Measurements from ENCODE around the gene RIMS4.
A peak's percentile ranks its signal among the peaks of the same experiment; 100 is the strongest.

RIMS4 gene

DNA sequence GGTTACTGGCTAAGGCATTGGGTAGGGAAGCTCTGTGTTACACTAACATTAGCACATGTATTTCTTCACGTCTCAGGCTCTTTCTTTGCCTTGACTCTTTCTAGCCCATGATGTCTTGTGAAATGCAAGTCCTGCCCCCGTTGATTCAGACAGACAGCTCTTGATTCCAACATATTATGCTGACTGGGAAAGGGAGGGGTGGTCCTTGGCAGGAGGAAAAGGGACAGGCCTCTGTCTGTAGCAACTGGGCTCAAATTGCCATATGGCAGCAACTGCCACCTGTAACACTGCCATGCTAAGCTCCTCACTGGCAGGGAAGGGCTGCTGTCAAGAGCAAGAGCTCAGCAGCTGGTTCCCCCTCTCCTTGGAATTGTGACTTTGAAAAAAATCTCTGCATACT is 70.4 kb downstream of the RIMS4 start:
- Histone ChIP-seq H3K4me3 (ENCODE audit: low read depth, low read length) (no peak overlapping the region), H3K27me3 (replicated peaks) (peaks cover 7% of the 10 kb centered on the region), H3K36me3 (replicated peaks) (no peaks in the 10 kb centered on the region), H3K27ac (no peak overlapping the region)
- no peak for DNase-seq
- in situ Hi-C loops (cut with HindIII; ENCODE audit: low pct_ligation_motif_present, low sequenced_read_pairs), result no loop called here
- TF ChIP-seq, protein P1, sequence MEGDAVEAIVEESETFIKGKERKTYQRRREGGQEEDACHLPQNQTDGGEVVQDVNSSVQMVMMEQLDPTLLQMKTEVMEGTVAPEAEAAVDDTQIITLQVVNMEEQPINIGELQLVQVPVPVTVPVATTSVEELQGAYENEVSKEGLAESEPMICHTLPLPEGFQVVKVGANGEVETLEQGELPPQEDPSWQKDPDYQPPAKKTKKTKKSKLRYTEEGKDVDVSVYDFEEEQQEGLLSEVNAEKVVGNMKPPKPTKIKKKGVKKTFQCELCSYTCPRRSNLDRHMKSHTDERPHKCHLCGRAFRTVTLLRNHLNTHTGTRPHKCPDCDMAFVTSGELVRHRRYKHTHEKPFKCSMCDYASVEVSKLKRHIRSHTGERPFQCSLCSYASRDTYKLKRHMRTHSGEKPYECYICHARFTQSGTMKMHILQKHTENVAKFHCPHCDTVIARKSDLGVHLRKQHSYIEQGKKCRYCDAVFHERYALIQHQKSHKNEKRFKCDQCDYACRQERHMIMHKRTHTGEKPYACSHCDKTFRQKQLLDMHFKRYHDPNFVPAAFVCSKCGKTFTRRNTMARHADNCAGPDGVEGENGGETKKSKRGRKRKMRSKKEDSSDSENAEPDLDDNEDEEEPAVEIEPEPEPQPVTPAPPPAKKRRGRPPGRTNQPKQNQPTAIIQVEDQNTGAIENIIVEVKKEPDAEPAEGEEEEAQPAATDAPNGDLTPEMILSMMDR (IDR thresholded peaks at IDR 0.05; ENCODE audit: low read depth, low read length, missing control alignments), result no peak

DNA sequence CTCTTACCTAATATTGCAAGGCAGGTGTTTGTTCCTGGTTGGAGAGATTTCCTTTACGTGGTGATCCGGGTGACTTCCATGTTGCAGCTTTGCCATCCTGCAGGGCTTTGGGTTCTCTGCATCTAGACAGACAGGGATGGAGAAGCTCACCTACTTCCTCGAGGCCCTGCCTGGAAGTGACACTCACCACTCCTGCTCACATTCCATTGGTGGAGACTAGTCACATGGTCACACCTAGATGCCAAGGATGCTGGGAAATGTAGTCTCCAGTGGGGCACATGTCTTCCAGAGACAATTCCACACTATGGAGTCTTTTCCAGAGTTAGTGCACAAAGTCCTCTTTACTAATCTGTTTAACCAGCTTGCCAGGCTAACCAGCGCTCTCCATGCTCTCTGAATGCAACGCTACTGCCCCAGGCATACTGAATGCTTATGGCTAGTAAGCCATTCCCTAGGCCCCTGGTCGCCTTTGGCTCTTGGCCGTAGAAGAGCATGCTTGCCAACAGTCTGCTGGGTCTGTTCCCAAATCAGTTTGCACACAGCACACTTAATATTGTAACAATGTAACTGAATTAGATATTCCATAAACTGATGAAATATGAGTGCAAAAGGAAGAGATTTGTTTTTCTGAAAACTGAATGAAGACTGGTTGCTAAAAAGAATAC is 71.4 kb downstream of the RIMS4 start:
- H3K36me3 ChIP-seq (replicated peaks), result no peaks in the 10 kb centered on the region
- TF ChIP-seq, protein P1 (IDR thresholded peaks at IDR 0.05; ENCODE audit: low read depth, low read length, missing control alignments), result no peak
- H3K27ac ChIP-seq, result no peak overlapping the region
- in situ Hi-C loops (cut with HindIII; ENCODE audit: low pct_ligation_motif_present, low sequenced_read_pairs), result no loop called here
- peaks cover 4% of the 10 kb centered on the region for H3K27me3 ChIP-seq (replicated peaks)
- H3K4me3 ChIP-seq (ENCODE audit: low read depth, low read length), result no peak overlapping the region
- peak; percentile 81 for DNase-seq

DNA sequence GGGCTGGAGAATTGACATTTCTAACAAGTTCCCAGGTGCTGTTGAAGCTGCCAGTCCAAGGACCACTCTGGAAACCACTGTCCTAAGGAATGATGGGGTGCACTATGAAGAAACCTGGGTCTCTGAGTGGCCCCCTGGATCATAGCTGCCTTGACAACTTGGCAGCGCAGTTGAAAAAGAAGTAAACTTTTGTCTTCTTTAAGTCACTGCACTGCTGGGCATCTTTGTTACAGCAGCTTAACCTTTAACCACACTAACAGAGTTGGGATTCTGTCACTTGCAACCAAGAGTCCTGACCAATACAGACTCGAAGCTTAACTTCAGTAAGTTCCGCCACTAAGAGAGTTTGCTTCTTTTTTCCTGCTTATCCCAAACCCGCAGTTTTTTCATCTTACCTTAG is 73.2 kb downstream of the RIMS4 start:
- H3K27ac ChIP-seq, result no peak overlapping the region
- H3K4me3 ChIP-seq (ENCODE audit: low read depth, low read length), result no peak overlapping the region
- H3K36me3 ChIP-seq (replicated peaks), result no peaks in the 10 kb centered on the region
- H3K27me3 ChIP-seq (replicated peaks), result peaks cover 4% of the 10 kb centered on the region
- no peak for DNase-seq
- in situ Hi-C loops (cut with HindIII; ENCODE audit: low pct_ligation_motif_present, low sequenced_read_pairs), result no loop called here
- TF ChIP-seq, protein P1 (IDR thresholded peaks at IDR 0.05; ENCODE audit: low read depth, low read length, missing control alignments), result no peak

DNA sequence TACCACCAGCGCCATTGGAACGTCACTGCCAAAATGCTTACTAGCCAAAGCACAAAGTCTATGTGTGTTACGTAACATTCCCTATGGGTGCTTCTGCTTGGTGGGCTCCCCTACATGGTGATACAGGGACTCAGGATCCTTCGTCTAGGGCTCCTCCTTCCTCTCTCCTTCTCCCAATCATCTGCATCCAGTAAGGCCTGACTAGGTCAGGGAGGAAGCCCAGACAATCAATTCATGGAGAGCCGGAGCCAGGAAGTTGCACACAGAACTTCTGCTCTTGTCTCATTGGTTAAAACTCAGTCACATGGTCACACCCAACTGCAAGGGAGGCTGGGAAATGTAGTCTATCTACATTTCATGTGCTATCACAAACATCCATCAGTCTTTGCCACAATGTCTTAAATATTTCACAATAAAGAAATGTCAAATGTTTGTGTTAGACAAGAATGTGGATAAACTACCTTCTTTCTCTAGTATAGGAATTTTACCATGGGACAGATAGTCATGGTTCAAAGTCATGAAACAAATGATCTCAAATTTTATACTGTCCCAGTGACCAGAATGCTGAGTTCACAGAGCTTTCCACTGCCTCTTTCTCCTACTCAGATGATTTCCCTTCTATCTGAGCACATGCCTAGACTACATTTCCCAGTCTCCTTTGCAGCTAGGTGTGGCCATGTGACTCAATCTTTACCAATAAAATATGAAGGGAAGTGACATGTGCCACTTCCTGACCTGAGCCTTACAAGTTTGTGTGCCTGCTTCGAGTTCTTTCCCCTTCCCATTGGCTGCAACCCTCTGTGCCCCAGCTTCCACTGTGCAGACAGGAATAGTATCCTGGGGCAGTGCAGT is 74.0 kb downstream of the RIMS4 start:
- H3K27ac ChIP-seq, result no peak overlapping the region
- no peaks in the 10 kb centered on the region for H3K36me3 ChIP-seq (replicated peaks)
- TF ChIP-seq, protein P1 (IDR thresholded peaks at IDR 0.05; ENCODE audit: low read depth, low read length, missing control alignments), result peak; percentile 18
- peaks cover 2% of the 10 kb centered on the region for H3K27me3 ChIP-seq (replicated peaks)
- peak; percentile 83 for DNase-seq
- H3K4me3 ChIP-seq (ENCODE audit: low read depth, low read length), result no peak overlapping the region
- in situ Hi-C loops (cut with HindIII; ENCODE audit: low pct_ligation_motif_present, low sequenced_read_pairs), result no loop called here

DNA sequence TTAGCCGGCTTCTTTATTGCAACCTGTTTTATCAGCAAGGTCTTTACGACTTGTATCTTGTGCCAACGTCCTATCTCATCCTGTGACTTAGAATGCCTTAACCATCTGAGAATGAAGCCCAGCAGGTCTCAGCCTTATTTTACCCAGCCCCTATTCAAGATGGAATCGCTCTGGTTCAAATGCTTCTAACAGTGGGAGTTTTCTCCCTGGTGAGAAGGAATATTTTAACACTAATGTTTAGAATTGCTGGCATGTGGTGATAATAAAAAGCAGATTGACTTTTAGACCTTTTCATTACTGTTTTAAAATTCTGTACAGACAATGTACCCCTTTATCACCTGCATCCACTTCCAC is 74.6 kb downstream of the RIMS4 start:
- H3K27ac ChIP-seq, result no peak overlapping the region
- TF ChIP-seq, protein P1 (IDR thresholded peaks at IDR 0.05; ENCODE audit: low read depth, low read length, missing control alignments), result no peak
- H3K4me3 ChIP-seq (ENCODE audit: low read depth, low read length), result no peak overlapping the region
- H3K27me3 ChIP-seq (replicated peaks), result no peaks in the 10 kb centered on the region
- no peaks in the 10 kb centered on the region for H3K36me3 ChIP-seq (replicated peaks)
- DNase-seq, result no peak
- in situ Hi-C loops (cut with HindIII; ENCODE audit: low pct_ligation_motif_present, low sequenced_read_pairs), result no loop called here

All from brain microvascular endothelial cell (primary cell).